Stimulated activated CD8-positive, alpha-beta memory T cell treated with anti-CD3 and anti-CD28 coated beads, Interleukin-2, amount 100 ng/mL, for 48 hours (primary cell): ENCODE results near the gene ABCA7.
A peak's percentile ranks its signal among the peaks of the same experiment; 100 is the strongest.
"Not testable (repeated sequence)": the region's sequence is repeated elsewhere in the genome, so short reads cannot be mapped to it uniquely, and the experiment has no call there.

Source experiments
- DNase-seq, 2 donors: peaks; one replicate each; pipeline ENCODE4 v3.0.0-alpha.2; 2020; ENCODE audit warnings: low read depth in 2 of 2

The ABCA7 gene

GRCh38 chr19:1016647-1017114 is 23.2 kb upstream of the ABCA7 start:
- no peak for DNase-seq

GRCh38 chr19:1017115-1017905 is 22.6 kb upstream of the ABCA7 start:
- DNase-seq = no peak

DNA sequence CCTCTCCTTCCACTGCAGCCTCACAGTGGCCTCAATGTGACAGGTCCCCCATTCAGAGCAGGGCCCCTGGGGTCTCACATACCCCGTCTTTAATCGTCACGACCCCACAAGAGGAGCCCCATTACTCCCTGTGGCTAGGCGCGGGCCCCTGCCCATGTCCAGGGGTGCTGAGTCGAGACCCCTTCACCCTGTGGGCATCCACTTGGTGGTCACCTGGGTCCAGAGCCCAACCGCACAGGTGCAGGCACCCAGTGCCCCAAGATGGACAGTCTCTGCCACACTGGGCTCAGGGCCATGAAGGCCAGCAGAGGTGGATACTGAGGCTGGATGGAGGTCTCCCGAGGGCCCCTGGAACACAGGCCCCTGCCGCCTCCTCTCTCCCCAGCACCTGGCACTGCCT is 22.0 kb upstream of the ABCA7 start:
- DNase-seq = no peak

- no peak for DNase-seq
Measured at GRCh38 chr19:1018393-1018792, 21.5 kb upstream of the ABCA7 start.

- no peak for DNase-seq
Measured at GRCh38 chr19:1018932-1019615, 20.8 kb upstream of the ABCA7 start.

GRCh38 chr19:1019616-1019961 is 20.3 kb upstream of the ABCA7 start:
- DNase-seq = no peak

- DNase-seq = no peak
Measured at GRCh38 chr19:1019980-1020867, 19.7 kb upstream of the ABCA7 start.

- peak; percentile 92 to 96 for DNase-seq
Measured at GRCh38 chr19:1020868-1021425, 19.0 kb upstream of the ABCA7 start, which contains the start of gene TMEM259. TSS of gene TMEM259 (minus strand) at chr19:1021123. CDS start at chr19:1020996, 127 bp downstream.

DNA sequence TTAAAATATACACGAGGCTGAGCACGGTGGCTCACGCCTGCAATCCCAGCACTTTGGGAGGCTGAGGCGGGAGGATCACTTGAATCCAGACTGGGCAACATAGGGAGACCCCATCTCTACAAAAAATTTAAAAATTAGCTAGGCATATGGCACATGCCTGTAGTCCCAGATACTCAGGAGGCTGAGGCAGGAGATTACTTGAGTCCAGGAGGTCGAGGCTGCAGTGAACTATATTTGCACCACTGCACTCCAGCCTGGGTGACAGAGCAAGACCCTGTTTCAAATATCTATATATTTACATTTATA is 16.1 kb upstream of the ABCA7 start:
- DNase-seq = not testable (repeated sequence)

DNA sequence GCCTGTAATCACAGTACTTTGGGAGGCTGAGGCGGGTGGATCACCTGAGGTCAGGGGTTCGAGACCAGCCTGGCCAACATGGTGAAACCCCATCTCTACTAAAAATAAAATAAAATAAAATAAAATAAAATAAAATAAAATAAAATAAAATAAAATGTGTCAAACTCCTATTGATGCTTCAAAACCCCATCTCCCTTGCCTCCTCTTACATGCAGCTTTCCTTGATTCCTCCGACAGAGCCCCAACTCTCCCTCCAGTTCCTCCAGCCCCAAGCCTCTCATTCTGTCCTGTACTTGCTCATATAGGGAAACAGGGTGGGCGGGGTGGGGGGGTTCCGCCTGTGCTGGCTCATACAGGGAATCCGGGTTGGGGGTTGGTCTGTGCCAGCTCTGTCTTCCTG is 14.8 kb upstream of the ABCA7 start:
- not testable (repeated sequence) for DNase-seq

DNA sequence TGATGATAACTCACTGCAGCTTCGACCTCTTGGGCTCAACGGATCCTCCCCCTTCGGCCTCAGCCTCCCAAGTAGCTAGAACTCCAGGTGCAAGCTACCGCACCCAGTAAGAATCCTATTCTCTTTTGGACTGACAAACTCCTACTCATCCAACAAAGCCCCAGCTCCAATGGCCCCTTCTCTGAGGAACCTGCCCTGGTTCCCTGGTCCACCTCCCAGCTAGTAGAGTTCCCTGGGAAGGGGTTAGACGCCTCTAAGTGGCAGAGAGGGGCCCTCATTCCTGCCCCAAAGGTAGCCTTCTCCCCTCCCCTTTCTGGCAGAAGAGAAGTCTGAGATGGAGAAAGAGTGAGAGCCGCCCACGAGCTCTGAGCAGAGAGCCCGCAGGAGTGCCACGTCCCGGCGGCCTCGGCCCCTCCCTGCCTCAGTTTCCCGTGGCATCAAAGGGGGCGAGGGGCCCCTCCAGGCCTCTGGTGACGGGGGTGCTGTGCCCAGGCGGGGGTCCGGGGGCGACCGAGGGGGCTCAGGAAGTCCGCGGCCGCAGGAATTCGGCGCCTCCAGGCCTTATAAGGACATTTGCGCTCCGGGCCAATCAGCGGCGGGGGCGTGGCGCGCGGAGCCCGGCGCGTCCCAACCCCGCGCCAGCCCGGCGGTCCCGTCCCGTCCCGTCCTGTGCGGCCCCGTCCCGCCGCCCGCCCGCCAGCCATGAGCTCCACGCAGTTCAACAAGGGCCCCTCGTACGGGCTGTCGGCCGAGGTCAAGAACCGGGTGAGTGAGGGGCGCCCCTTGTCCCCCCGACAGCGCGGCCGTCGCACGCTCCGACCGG is 13.7 kb upstream of the ABCA7 start, which contains the start of gene CNN2:
Gene CNN2 (plus strand): TSS at position 649 of the 823 bp plus-strand sequence. CDS start 54 bp downstream, at position 703.
- DNase-seq = peak; percentile 58 to 61

DNA sequence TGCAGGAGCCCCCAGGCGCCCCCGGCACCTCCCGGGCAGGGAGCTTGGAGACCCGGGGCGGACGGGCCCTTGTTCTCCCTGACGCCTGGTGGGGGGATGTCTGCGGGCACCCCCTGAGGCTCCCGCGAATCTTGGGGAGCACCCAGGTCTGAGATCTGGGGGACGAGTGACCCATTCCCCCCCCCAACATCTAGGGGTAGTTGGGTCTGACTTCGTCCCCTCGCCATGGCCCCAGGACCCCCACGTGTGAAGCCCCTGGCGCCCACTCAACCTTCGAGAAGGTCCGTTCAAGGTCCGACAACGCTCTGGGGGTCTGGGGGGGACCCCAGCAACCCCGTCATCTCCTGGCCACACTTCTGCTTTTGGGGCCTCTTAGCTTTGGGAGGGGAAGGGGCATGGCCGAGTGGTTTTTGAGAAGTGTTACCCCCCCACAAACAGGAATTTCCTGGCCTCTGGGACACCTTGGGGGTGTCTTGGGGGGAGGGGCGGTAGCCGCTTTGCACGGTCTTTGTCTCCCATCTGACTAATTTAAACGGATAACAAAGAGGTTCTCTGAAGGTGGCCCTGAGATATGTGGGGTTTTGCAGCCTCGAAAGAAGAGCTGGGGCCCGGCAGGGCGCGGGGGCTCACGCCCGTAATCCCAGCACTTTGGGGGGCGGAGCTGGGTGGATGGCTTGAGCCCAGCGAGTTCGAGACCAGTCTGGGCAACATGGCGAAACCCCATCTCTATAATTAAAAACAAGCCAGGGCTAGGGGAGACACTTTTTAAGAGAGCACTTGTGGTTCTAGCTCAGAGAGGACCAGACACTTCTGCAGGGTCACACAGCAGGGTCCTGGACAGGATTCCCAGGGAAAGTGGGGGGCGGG is 12.9 kb upstream of the ABCA7 start:
- DNase-seq = no peak

GRCh38 chr19:1027650-1028061 is 12.3 kb upstream of the ABCA7 start:
- no peak for DNase-seq

GRCh38 chr19:1028062-1028926 is 11.6 kb upstream of the ABCA7 start:
- no peak for DNase-seq

GRCh38 chr19:1032264-1032867 is 7.5 kb upstream of the ABCA7 start:
- DNase-seq = no peak

- DNase-seq = no peak
Measured at GRCh38 chr19:1035998-1036621, 3.8 kb upstream of the ABCA7 start.

DNA sequence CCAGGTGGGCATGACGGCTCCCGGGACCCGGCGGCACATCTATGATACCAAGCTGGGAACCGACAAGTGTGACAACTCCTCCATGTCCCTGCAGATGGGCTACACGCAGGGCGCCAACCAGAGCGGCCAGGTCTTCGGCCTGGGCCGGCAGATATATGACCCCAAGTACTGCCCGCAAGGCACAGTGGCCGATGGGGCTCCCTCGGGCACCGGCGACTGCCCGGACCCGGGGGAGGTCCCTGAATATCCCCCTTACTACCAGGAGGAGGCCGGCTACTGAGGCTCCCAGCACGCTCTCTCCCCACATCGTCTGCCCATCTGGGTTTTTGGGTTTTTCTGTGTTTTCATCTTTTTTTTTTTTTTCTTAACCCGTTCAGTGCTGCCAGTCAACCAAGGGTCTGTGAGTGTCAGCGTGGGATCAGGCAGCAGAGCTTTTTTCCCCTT is 2.3 kb upstream of the ABCA7 start:
- DNase-seq = no peak
